ENCODE results near the gene MEIS2.

MEIS2 gene

GRCh38 chr15:36878684-36879262 lies 221.6 kb downstream of the MEIS2 start:
- no peak for DNase-seq (ENCODE audit: low spot score)

- no peak for DNase-seq (ENCODE audit: low spot score)
These were observed 222.3 kb downstream of the MEIS2 start for GRCh38 chr15:36877796-36878683.

GRCh38 chr15:36877294-36877693 lies 223.1 kb downstream of the MEIS2 start:
- DNase-seq (ENCODE audit: low spot score) = no peak

DNA sequence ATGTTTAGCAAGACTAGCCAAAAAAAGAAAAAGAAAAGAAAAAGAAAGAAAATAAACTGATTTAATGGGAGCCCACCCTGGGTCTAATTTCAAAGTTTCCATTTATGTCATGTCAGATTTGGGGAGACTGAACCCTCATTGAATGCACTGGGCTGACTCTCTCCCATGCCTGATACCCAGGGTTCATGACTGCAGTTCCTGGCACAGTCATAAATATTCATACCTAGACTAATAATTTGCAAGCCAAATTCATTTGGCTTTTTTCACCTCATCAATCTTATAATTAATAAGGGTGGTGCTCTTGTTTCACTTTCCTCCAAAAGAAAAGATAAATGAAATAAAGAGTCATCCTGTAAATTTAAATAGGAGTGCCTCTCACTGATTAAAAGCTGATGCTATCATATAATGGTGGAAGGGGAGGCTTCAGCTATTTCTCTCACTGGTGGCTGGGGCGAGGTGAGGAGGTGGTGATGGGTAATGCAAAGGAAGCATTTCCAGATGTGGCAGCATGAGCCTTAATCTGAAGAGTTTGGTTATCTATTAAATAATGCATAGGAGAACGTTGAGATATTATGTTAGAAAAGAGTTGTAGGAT lies 224.5 kb downstream of the MEIS2 start:
- DNase-seq (ENCODE audit: low spot score) = no peak

DNA sequence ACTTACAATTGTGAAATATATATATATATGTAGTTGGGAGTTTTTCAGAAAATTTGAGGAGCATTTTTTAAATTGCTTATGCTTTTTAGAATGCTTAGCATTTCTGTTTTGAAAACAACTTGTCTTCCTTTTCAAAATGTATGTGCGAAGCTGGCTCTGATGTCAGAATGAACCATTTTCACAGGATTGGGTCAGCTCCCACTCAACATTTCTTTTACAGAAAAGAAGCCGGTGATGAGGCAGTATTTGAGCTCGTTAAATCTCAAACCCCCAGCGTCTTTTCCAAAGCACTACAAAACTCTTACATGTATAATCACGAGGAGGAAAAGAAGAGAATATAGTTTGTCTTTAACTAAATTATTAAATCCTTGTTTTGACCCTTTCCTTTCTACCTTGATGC lies 225.4 kb downstream of the MEIS2 start:
- no peak for DNase-seq (ENCODE audit: low spot score)

DNA sequence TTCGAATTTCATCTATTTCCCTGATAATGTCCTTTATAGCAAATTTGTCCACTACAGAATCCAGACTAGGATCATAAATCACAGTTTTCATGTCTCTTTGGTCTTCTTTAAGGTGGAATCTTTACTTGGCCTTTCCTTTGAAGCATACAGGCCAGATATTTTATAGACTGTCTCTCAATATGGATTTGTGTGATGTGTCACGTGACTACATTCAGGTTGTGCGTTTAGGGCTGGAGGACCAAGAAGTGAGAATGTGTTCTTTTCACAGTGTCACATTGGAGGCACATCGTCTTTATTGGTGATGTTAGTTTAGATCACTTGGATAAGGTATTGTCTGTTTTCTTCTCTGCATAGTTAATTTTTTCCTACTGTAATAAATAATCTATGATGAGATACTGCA lies 232.9 kb downstream of the MEIS2 start:
- no peak for DNase-seq (ENCODE audit: low spot score)

- no peak for DNase-seq (ENCODE audit: low spot score)
These were observed 233.5 kb downstream of the MEIS2 start for GRCh38 chr15:36866896-36867295.

- no peak for DNase-seq (ENCODE audit: low spot score)
These were observed 236.8 kb downstream of the MEIS2 start for GRCh38 chr15:36863570-36863969.

GRCh38 chr15:36860792-36861191 lies 239.6 kb downstream of the MEIS2 start:
- DNase-seq (ENCODE audit: low spot score) = no peak

- no peak for DNase-seq (ENCODE audit: low spot score)
These were observed 241.9 kb downstream of the MEIS2 start for GRCh38 chr15:36858423-36858822.

DNA sequence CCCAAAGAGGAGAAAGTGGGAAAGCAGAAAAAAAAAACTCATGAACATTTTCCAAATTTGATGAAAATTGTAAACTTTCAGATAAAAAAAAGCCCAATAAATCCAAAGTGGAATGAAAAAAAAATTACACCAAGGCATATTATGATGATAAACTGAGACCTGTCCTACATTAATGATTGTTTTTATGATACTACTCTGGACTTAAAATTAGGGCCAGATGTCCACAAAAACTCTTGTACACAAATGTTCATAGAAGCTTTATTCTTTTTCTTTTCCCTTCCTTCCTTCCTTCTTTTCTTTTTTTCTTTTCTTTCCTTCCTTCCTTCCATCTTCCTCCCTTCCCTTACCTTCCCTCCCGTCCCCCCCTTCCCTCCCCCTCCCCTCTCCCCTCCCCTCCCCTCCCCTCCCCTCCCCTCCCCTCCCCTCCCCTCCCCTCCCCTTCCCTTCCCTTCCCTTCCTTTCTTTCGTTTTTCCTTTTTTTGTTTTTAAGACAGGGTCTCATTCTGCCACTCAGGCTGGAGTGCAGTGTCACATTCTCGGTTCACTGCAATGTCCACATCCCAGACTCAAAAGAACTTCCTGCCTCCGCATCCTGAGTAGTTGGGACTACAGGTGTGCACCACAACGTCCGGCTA lies 243.9 kb downstream of the MEIS2 start:
- no peak for DNase-seq (ENCODE audit: low spot score)

DNA sequence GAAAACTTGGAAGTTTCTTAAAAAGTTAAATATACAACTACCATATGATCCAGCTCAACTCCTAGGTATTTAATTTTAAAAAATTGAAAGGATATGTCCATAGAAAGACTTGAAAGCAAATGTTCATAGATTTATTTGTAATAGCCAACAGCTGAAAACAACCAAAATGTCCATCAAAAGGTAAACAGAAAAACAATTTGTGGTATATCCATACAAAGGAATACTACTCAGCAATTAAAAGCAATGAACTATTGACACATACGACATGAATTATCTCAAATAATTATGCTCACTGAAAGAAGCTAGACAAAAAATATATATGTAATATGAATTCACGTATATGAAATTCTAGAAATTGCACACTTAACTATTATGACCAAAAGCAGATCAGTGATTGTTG lies 249.5 kb downstream of the MEIS2 start:
- DNase-seq (ENCODE audit: low spot score) = no peak

GRCh38 chr15:36845270-36845669 lies 255.1 kb downstream of the MEIS2 start:
- DNase-seq (ENCODE audit: low spot score) = no peak

DNA sequence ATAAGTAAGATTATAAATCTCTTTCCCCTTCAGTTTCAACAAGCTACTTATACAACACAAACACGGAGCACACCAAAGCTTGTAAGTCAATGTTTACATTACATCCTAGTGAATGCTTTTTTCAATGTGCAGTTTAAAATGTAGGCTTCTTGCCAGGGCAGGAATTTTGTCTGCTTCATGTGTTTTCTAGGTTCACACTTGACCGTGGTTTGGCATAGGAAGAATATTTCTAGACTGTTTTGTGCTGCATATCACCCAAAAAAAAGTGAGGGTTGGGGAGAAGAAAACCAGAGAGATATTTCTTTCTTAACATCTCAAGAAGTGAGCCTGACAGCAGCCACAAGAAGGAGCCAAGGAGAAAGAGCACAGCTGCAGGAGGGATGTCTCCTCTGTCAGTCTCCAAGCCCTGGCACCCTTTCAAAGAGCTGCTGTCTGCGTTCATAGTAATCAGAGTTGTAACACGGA lies 255.8 kb downstream of the MEIS2 start:
- no peak for DNase-seq (ENCODE audit: low spot score)

- DNase-seq (ENCODE audit: low spot score) = no peak
These were observed 256.5 kb downstream of the MEIS2 start for GRCh38 chr15:36843822-36844221.

DNA sequence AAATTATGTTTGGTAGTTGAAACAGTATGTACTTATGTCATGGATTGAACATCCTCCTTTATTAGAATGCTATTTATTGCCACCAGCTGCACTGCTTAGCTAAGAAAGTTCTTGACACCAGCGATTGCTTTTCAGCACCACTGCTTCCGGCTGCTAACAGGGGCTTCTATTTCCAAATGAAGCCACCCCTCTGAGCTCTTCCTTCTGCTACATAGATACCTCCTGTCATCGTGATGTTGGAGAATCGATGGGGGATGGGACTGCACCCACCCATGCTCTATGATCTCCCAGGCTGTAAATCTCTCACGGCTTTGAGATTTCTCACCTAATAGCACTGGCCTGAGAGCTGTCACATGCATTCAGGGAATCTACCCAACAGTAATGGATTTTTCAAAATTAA lies 259.2 kb downstream of the MEIS2 start:
- no peak for DNase-seq (ENCODE audit: low spot score)
